GM19035 (cell line): ENCODE data around the gene TUBG2.

ENCODE experiments used
- ATAC-seq: cut with Tn5 transposase; IDR thresholded peaks from one replicate; pipeline ENCODE4 v1.9.1; 2021; ENCODE audit not compliant: unreplicated experiment

The TUBG2 gene

DNA sequence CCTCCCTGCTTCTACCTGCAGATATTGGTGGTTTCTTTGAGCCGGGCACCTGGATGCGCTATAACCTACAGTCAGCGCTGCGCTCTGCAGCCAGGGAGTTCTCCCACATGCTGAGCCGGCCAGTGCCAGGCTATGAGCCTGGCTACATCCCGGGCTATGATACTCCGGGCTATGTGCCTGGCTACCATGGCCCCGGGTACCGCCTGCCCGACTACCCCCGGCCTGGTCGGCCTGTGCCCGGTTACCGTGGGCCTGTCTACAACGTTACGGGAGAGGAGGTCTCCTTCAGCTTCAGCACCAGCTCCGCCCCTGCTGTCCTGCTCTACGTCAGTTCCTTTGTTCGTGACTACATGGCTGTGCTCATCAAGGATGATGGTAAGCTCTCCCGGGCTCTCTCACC lies 36.4 kb downstream of the TUBG2 start:
- no peak for ATAC-seq

DNA sequence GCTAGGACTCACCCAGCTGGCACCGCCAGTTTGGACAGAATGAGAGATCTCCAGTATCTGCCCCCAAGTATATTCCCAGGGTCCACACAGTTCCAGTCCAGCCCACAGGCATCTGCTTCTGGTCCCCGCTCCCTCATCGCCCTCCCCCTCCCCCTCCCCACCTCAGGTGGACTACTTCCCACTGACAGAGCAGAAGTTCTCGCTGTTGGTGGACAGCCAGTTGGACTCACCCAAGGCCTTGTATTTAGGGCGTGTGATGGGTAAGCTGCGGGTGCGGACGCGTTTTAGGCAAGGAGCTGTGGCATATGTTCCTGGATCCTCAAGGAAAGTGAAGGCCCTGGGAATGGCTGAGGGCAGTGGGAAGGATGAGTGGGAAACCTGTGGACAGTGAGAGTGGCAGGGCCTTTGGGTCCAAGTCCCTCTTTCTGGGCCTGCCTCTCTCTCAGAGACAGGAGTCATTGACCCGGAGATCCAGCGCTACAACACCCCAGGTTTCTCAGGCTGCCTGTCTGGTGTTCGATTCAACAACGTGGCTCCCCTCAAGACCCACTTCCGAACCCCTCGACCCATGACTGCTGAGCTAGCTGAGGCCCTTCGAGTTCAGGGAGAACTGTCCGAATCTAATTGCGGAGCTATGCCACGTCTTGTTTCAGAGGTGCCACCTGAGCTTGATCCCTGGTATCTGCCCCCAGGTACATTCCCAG lies 38.2 kb downstream of the TUBG2 start:
- no peak for ATAC-seq

DNA sequence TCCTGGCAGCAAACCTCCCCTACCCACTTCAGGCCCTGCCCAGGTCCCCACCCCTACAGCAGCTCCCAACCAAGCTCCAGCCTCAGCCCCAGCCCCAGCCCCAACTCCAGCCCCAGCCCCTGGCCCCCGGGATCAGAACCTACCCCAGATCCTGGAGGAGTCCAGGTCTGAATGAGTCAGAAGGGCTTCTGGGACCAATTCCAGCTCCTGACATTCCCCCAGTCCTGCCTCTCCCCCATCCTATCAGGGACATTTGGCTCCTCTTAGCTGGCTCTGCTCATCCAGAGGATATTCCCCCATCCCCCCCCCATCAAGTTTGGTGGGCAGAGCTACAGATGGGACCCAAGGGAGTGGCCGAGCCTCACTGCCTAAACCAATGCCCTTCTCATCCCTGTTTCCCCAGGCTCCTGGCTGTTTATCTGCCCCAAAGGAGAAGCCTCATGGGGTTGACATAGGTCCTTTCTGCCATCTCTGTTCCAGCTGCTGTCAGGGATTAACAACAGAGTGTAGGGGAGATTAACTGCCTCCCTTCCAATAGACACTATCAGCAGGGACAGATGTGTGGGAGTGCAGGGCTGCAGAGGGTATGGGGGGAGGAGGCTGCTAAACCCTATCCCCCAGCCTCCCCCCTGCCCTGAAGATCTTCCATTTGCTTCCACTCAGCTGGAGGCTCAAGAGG lies 39.8 kb downstream of the TUBG2 start:
- no peak for ATAC-seq

DNA sequence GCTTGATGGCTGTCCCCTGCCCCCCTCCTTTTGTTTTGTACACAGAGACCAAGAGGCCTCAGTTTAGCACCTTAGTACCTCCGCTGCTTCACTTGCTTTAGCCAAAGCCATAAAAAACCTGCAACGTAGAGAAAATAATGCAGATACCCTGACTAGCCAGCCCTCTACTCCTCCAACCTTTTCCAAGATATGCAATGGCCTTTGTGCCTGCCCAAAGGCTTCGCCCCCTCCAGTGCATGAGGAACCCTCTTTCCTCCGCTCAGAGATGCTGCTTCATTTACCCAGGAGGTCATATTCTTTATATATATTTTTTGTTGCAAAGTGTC lies 40.3 kb downstream of the TUBG2 start:
- ATAC-seq = no peak

DNA sequence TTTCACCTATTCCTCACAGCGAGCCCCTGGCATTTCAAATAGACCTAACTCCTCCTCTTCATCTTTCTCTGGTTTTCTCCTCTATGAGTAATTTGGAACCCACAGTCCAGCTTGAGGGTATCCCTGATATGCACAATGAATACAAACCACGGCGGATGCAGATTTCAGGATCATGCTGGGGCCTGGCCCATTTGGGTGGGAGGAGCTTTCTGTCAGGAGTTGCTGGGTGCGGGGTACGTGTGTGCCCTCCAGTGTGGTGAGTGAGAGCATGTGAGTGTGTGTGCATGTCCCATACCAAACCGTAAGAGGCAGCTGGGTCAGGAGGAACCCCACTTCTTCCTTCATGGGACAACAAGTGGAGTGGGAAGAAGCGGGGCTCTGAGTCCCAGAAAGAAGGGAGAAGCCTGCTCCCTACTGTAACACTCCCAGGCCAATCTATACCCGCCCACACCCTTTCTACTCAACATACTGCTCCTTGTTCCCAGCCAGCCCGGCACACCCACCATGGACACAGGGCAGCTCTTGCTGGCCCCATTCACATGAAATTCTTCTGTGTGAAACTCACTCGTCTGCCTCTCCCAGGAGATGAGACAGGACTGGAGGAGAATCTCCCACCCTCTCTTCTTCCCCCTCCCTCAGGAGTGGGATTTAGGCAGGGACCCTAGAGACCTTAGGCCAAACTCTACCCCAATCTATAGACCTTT lies 41.7 kb downstream of the TUBG2 start:
- no peak for ATAC-seq

DNA sequence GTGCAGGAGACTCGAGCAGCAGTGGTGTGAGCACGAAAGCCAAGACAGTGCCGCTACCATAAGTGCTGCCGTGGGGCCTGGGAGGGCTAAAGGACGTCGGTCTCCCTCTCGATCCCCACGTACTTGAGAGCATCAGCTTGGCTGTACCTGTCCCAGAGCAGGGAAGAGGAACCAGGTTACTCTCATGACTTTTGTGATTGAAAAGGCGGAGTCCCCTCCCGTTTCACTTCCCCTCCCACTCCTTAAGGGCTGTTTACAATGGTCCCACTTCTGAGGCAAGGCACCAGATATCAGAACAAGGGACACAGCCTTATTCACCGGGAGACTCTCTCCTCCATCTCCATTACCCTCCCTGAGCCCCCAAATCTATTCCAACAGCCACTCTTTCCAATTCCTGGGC lies 43.4 kb downstream of the TUBG2 start:
- no peak for ATAC-seq

DNA sequence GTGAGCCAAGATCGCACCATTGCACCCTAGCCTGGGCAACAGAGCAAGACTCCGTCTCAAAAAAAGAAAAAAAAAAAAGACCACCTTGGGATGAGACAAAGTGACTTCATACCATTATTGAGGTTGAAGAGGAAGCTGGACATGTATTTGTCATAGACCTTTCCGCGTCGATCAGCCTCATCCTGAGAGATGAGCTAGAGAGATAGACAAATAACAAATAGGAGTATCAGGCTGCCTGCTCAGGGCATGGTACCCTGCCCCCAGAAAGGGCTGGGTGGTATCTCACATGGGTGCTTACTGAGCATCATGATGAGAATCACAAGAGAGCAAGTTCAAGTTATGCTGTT lies 45.4 kb downstream of the TUBG2 start:
- ATAC-seq = peak; percentile 13

DNA sequence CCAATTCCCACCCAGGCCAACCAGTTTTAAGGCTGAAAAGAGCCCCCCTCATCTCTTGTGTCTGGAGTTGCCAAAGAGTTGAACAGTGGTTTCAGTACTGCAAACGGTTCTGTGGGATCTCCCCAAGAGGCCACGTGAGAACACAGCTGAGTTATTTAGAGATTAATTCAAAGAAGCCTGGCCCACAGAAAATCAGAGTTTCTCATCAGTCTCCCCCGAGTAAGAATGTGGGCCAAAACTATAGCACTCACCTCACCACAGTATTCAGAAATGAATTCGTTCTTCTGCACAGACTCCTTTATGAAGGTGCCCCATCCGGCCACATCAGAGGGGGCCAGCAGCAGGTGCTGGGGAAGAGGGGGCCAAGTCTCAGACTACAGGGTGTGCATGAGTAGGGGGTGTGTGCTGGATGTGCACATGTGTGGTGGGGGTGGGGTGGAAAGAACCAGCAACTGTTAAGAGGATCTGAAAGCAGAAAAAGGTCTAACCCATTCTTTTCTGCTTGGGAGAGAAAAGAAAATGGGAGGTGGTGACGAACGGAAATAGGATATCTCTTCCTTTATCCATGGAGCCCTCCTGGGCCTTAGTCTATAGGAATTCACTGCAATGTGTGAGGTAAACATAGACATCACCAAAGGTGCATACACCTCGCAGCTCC lies 45.9 kb downstream of the TUBG2 start:
- peak; percentile 86 for ATAC-seq

DNA sequence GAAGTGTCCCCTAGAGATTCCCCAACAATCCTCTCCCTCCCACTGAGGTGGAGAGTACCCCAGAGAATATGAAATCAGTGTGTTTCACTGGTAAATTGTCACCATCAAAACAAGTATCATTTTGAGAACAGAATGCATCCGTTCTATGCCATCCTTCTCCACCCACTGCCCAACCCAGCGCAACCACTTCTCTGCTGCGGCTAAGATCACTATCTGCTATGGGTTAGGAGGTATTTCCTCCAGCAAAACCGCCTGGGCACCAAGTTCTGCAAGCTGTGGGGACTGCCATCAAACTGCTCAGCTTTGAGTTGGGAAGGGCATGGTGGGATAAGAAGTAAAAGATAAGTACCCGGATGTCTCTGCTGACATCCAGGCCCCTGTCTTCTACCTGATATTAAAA lies 47.6 kb downstream of the TUBG2 start:
- ATAC-seq = no peak

DNA sequence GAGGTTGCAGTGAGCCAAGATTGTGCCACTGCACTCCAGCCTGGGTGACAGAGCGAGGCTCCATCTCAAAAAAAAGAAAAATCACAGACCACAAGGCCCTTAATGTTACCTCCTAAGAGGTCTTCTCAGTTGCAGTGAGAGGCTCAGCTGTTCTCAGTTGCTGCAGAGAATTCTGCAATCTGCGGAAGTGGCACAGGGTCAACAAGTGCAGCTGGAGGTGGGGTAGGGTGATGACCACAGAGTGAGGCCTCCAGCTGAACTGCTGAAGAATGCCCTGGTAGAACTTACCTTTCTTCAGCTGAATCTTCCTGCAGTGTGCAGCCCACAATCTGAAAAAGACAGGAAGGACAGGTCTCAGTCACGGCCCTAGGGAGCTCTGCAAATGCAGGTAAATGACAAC lies 49.5 kb downstream of the TUBG2 start:
- ATAC-seq = no peak

DNA sequence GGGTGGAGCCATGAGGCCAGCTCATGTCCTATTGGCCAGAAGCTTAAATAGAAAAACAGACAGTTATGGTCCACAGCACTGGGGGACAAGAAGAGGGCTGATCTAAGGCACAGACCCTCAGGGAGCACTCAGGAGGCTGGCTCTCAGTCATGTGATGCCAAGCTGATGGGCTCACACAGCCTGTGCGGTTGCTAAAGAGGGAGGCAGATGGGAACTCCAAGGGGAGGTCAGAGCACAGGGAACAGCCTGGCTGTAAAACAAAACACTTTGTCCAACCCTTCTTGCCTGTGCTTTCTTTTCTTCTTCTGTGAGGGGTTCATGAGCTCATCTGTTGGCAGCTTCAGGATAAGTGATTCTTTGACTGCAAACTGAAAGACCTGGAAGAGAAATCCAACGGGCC lies 50.5 kb downstream of the TUBG2 start:
- no peak for ATAC-seq
